ENCODE results near the gene AUTS2. TPM values are rescaled to one million over a fixed set of nuclear protein-coding genes. Genes with fewer than 3 reads are reported as not detected.

AUTS2 gene
- total RNA-seq, 1 donor from 2014 or later: 80.6 TPM

DNA sequence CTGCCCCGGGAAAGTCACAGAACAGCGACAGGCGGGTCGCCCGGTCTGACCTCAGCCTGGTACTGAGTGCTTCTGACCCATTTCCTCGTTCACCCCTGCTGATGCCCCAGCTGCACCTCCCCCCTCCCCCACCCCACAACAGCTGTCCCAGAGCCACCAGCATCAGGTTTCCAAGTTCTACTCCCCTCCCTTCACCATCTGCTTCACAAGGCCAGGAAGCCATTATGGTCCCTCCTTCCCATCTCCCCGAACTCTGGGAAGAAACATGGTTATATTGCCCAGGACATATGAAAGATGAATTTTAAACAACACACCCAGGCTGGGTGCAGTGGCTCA, 1231.8 kb downstream of the AUTS2 start:
- H3K36me3 Mint-ChIP-seq (ENCODE audit: unreplicated experiment): no peaks in the 10 kb centered on the region
- TF ChIP-seq, protein P1, sequence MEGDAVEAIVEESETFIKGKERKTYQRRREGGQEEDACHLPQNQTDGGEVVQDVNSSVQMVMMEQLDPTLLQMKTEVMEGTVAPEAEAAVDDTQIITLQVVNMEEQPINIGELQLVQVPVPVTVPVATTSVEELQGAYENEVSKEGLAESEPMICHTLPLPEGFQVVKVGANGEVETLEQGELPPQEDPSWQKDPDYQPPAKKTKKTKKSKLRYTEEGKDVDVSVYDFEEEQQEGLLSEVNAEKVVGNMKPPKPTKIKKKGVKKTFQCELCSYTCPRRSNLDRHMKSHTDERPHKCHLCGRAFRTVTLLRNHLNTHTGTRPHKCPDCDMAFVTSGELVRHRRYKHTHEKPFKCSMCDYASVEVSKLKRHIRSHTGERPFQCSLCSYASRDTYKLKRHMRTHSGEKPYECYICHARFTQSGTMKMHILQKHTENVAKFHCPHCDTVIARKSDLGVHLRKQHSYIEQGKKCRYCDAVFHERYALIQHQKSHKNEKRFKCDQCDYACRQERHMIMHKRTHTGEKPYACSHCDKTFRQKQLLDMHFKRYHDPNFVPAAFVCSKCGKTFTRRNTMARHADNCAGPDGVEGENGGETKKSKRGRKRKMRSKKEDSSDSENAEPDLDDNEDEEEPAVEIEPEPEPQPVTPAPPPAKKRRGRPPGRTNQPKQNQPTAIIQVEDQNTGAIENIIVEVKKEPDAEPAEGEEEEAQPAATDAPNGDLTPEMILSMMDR (IDR thresholded peaks at IDR 0.05): no peak
- H3K27ac Mint-ChIP-seq (ENCODE audit: unreplicated experiment): no peak overlapping the region
- peaks cover 6% of the 10 kb centered on the region for H3K4me1 Mint-ChIP-seq (ENCODE audit: unreplicated experiment)
- H3K9me3 Mint-ChIP-seq (ENCODE audit: unreplicated experiment): no peaks in the 10 kb centered on the region
- no peak overlapping the region for H3K4me3 Mint-ChIP-seq (ENCODE audit: unreplicated experiment)
- peaks cover 14% of the 10 kb centered on the region for H3K27me3 Mint-ChIP-seq (ENCODE audit: unreplicated experiment)
- no peak for DNase-seq (ENCODE audit: extremely low spot score, unreplicated experiment)

DNA sequence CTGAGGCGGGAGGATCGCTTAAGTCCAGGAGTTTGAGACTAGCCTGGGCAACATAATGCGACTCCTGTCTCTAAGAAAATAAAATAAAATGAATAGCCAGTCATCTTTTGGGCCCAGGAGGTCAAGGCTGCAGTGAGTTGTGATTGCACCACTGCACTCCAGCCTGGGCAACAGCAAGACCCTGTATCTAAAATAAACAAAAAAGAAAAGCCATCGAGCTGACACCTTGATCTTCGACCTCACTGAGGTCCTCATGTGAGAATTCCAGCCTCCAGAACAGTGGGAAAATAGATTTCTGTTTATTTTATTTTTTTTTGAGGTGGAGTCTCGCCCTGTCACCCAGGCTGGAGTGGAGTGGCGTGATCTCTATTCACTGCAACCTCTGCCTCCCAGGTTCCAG, 1232.2 kb downstream of the AUTS2 start:
- Mint-ChIP-seq H3K4me1 (ENCODE audit: unreplicated experiment) (peaks cover 6% of the 10 kb centered on the region), H3K4me3 (ENCODE audit: unreplicated experiment) (no peak overlapping the region), H3K27me3 (ENCODE audit: unreplicated experiment) (peaks cover 14% of the 10 kb centered on the region), H3K36me3 (ENCODE audit: unreplicated experiment) (no peaks in the 10 kb centered on the region), H3K27ac (ENCODE audit: unreplicated experiment) (no peak overlapping the region), H3K9me3 (ENCODE audit: unreplicated experiment) (no peaks in the 10 kb centered on the region)
- TF ChIP-seq, protein P1 (IDR thresholded peaks at IDR 0.05): no peak
- no peak for DNase-seq (ENCODE audit: extremely low spot score, unreplicated experiment)

DNA sequence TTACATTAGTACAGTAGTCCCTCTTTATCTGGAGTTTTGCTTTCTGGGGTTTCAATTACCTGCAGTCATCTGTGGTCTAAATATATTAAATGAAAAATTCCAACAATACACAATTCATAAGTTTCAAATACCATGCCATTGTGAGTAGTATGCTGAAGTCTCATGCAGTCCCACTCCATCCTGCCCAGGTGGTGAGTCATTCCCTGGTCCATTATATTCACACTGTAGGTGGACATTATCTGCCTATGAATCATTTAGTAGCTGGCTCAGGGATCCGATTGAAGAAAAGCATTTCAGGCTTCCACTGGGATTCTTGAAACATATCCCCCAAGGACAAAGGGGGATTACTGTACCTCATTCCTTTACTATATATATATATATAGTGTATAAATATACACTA, 1235.5 kb downstream of the AUTS2 start:
- Mint-ChIP-seq H3K4me3 (ENCODE audit: unreplicated experiment) (no peak overlapping the region), H3K36me3 (ENCODE audit: unreplicated experiment) (no peaks in the 10 kb centered on the region), H3K4me1 (ENCODE audit: unreplicated experiment) (peaks cover 6% of the 10 kb centered on the region), H3K9me3 (ENCODE audit: unreplicated experiment) (no peaks in the 10 kb centered on the region), H3K27me3 (ENCODE audit: unreplicated experiment) (peaks cover 10% of the 10 kb centered on the region), H3K27ac (ENCODE audit: unreplicated experiment) (no peak overlapping the region)
- no peak for DNase-seq (ENCODE audit: extremely low spot score, unreplicated experiment)
- TF ChIP-seq, protein P1 (IDR thresholded peaks at IDR 0.05): no peak

DNA sequence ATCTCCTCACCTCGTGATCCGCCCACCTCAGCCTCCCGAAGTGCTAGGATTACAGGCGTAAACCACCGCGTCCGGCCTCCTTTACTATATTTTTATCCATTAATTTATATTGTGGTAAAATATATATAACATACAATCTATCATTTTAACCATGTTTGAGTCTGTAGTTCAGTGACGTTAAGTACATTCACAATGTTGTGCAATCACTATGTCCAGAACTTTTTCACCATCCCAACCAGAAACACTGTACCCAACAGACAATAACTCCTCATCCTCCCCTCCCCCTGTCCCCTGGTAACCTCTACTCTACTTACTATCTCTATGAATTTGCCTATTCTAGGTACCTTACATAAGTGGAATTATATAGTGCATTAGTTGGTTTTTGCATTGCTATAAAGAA, 1236.1 kb downstream of the AUTS2 start:
- TF ChIP-seq, protein P1 (IDR thresholded peaks at IDR 0.05): no peak
- H3K9me3 Mint-ChIP-seq (ENCODE audit: unreplicated experiment): no peaks in the 10 kb centered on the region
- H3K27me3 Mint-ChIP-seq (ENCODE audit: unreplicated experiment): peaks cover 8% of the 10 kb centered on the region
- H3K4me3 Mint-ChIP-seq (ENCODE audit: unreplicated experiment): no peak overlapping the region
- H3K27ac Mint-ChIP-seq (ENCODE audit: unreplicated experiment): no peak overlapping the region
- H3K4me1 Mint-ChIP-seq (ENCODE audit: unreplicated experiment): peaks cover 1% of the 10 kb centered on the region
- no peaks in the 10 kb centered on the region for H3K36me3 Mint-ChIP-seq (ENCODE audit: unreplicated experiment)
- no peak for DNase-seq (ENCODE audit: extremely low spot score, unreplicated experiment)

DNA sequence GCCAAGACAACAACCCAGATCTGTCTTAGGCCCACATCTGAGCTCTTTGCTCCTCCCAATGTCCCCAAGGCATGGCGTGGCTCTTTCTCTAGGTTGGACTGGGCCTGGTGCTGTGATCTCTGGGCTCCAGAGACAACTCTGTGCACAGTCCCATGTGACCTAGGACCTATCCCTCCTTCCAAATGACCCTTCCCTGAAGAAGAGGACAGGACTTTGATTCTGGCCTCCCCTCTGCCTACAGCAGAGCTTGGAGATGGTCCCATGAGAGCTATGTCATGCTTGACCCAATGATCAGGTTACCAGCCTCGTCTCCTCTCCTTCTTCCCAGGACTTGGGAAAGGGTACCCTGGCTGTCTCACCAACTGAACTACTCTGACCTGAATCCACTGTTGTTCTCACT, 1237.4 kb downstream of the AUTS2 start:
- Mint-ChIP-seq H3K27ac (ENCODE audit: unreplicated experiment) (no peak overlapping the region), H3K36me3 (ENCODE audit: unreplicated experiment) (no peaks in the 10 kb centered on the region), H3K9me3 (ENCODE audit: unreplicated experiment) (no peaks in the 10 kb centered on the region), H3K4me3 (ENCODE audit: unreplicated experiment) (no peak overlapping the region), H3K4me1 (ENCODE audit: unreplicated experiment) (no peaks in the 10 kb centered on the region), H3K27me3 (ENCODE audit: unreplicated experiment) (peaks cover under 1% of the 10 kb centered on the region)
- TF ChIP-seq, protein P1 (IDR thresholded peaks at IDR 0.05): no peak
- peak; percentile 38 for DNase-seq (ENCODE audit: extremely low spot score, unreplicated experiment)
